SK-N-MC (cell line): ENCODE data around the gene NR3C1.
A peak's percentile ranks its signal among the peaks of the same experiment; 100 is the strongest.

ENCODE experiments used
- DNase-seq: peaks from one replicate; pipeline ENCODE4 v3.0.0-alpha.2; 2011; ENCODE audit warnings: low read depth, low spot score
- H3K27ac ChIP-seq: fragments of 200-600 bp; sonication (generic); 2 replicates; pipeline ENCODE4 v1.5.1; 2016; ENCODE audit warnings: mixed run types
- H3K36me3 ChIP-seq: fragments of 200-600 bp; sonication (generic); 2 replicates; pipeline ENCODE4 v1.6.1; 2017; ENCODE audit warnings: antibody characterized with exemption, low read length, mixed read lengths; ENCODE audit not compliant: insufficient read depth
- H3K4me3 ChIP-seq: fragments of 200-600 bp; sonication (generic); 2 replicates; pipeline ENCODE4 v1.5.1; 2016
- H3K9ac ChIP-seq: fragments of 200-600 bp; sonication (generic); 2 replicates; pipeline ENCODE4 v1.8.0; 2017; ENCODE audit warnings: mixed run types, mixed read lengths; ENCODE audit not compliant: insufficient read length
- H3K9me3 ChIP-seq: fragments of 200-600 bp; sonication (generic); 2 replicates; pipeline ENCODE4 v1.6.1; 2017; ENCODE audit warnings: low read depth, mild to moderate bottlenecking, antibody characterized with exemption, low read length, moderate library complexity, mixed read lengths
- EZH2 ChIP-seq: fragments of 200-600 bp; sonication (generic); IDR thresholded peaks from one replicate; pipeline ENCODE4 v1.6.1; 2017; ENCODE audit warnings: antibody characterized with exemption
- FOXP2 ChIP-seq: optimal IDR thresholded peaks from 2 replicates; pipeline ENCODE3; 2011; ENCODE audit warnings: mild to moderate bottlenecking, moderate library complexity; ENCODE audit not compliant: insufficient read depth; ENCODE audit errors: extremely low read length, control extremely low read depth
- POLR2AphosphoS5 ChIP-seq: IDR thresholded peaks from 2 replicates; pipeline ENCODE4 v1.6.1; 2012; ENCODE audit warnings: mild to moderate bottlenecking, low read depth, low read length, borderline replicate concordance

Gene NR3C1

DNA sequence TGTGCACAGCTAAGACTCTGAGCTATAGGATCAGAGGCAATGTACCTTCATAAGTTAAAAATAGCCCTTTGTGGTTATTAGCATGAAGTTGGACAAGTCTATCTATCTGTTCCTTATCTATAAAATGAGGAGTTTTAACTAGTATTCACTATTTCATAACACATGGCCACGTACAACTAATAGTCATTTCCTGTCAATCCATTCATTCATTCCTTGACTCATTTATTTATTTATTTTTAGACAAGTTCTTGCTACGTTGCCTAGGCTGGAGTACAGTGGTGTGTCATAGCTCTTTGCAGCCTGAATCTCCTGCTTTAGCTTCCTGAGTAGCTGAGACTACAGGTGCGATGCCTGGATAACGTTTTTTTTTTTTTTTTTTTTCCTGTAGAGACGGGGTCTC is 92.1 kb downstream of the NR3C1 start:
- TF ChIP-seq POLR2AphosphoS5 (no peak), EZH2 (no peak), FOXP2 (no peak)
- Histone ChIP-seq H3K9me3 (no peaks in the 10 kb centered on the region), H3K9ac (no peak overlapping the region), H3K27ac (no peak overlapping the region), H3K36me3 (0 out of 2 replicates have a peak, but pooled peaks cover 4% of the 10 kb centered on the region), H3K4me3 (no peak overlapping the region)
- no peak for DNase-seq

DNA sequence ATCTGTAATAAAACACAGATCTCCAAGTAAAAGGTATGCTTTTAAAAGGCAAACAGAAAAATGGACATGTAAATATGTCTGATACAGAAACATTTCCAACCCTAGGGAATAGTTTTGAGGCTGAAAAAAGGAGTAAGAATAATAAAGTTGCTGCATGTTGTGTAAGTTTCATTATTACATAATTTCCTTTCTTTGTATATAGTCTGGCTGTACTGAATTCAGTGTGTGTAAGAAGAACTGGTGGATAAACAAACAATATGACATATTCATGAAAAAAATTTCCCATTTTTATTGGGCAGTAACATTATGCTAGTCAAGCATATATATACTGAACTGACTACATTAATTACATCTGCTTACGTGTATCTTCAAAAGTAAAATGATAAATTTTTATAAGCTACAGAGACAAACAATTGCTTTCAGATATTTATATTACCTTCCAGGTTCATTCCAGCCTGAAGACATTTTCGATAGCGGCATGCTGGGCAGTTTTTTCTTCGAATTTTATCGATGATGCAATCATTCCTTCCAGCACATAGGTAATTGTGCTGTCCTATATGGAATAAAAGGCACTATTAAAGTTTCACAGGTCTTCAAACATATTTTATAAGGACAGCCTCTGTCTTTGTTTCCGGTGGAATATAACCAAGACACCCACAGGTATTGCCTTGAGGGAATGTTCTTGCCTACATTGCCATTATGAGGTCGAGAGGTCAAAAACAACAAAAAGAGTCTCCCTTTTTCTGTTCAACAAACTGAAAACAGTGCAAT is 93.6 kb downstream of the NR3C1 start:
- Histone ChIP-seq H3K9me3 (no peaks in the 10 kb centered on the region), H3K36me3 (peaks cover 9% of the 10 kb centered on the region; the same call in 1 of the 2 replicates), H3K4me3 (no peak overlapping the region), H3K27ac (0 out of 2 replicates have a peak overlapping the region, but pooled peaks have one; percentile 7), H3K9ac (no peak overlapping the region)
- no peak for TF ChIP-seq FOXP2
- TF ChIP-seq EZH2 = no peak
- TF ChIP-seq POLR2AphosphoS5 = no peak
- no peak for DNase-seq

DNA sequence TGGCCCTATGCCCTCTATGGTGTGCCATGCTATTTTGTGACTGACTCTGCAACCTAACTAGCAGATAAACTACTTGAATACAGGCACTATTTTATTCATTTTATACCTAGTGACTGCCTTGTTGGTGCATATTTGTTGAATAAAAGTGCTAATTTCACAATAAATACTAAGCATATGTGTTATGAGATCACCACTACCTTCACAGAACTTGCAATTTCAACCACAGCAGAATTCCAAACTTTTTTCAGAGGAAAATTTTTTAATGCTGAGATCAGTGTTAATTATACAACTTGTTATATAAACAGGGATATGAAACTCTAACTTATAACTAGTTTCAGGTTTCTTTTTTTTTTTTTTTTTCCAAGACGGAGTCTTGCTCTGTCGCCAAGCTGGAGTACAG is 94.8 kb downstream of the NR3C1 start:
- Histone ChIP-seq H3K9ac (no peak overlapping the region), H3K36me3 (peaks cover 11% of the 10 kb centered on the region; the same call in 1 of the 2 replicates), H3K9me3 (no peaks in the 10 kb centered on the region), H3K4me3 (no peak overlapping the region), H3K27ac (no peak overlapping the region)
- TF ChIP-seq POLR2AphosphoS5 (no peak), FOXP2 (no peak), EZH2 (no peak)
- DNase-seq = no peak

DNA sequence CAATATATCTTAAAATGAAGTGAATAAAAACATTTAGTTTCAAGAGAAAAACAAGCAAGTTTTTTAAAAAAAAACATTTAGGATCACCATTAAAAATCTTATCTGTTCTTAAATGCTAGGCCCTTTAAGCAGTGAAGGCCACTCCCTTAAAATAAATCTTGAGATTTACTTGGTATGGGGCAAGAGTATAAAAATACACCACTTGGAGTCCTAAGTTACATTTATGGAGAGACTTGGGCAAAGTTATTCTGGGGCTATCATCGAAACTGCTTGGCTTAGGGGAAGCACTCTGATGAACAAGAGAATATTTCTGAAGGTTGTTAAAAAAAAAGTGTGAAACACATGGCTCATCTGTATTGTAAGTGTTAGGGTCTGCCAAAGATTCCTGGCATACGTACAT is 97.4 kb downstream of the NR3C1 start:
- Histone ChIP-seq H3K9me3 (no peaks in the 10 kb centered on the region), H3K4me3 (no peak overlapping the region), H3K36me3 (peaks cover 12% of the 10 kb centered on the region; the same call in 1 of the 2 replicates), H3K9ac (no peak overlapping the region), H3K27ac (no peak overlapping the region)
- no peak for TF ChIP-seq POLR2AphosphoS5
- no peak for TF ChIP-seq FOXP2
- no peak for TF ChIP-seq EZH2
- no peak for DNase-seq

DNA sequence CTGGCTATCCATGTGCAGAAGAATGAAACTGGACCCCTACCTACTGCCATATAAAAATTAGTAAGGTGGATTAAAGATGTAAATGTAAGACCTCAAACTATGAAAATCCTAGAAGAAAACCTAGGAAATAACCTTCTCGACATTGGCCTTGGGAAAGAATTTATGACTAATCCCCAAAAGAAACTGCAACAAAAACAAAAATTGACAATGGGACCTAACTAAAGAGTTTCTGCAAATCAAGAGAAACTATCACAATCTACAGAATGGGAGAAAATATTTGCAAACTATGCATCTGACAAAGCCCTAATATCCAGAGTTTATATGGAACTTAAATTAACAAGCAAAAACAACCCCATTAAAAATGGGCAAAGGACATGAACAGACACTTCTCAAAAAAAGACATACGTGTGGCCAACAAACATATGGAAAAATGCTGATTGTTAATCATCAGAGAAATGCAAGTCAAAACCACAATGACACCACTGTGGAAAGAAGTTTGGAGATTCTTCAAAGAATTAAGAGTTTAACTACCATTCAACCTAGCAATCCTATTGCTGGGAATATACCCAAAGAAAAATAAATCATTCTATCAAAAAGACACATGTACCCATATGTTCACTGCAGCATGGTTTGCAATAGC is 98.5 kb downstream of the NR3C1 start:
- Histone ChIP-seq H3K9ac (no peak overlapping the region), H3K4me3 (no peak overlapping the region), H3K27ac (no peak overlapping the region), H3K9me3 (no peaks in the 10 kb centered on the region), H3K36me3 (peaks cover 12% of the 10 kb centered on the region; the same call in 1 of the 2 replicates)
- no peak for TF ChIP-seq POLR2AphosphoS5
- TF ChIP-seq FOXP2 = no peak
- no peak for TF ChIP-seq EZH2
- no peak for DNase-seq

DNA sequence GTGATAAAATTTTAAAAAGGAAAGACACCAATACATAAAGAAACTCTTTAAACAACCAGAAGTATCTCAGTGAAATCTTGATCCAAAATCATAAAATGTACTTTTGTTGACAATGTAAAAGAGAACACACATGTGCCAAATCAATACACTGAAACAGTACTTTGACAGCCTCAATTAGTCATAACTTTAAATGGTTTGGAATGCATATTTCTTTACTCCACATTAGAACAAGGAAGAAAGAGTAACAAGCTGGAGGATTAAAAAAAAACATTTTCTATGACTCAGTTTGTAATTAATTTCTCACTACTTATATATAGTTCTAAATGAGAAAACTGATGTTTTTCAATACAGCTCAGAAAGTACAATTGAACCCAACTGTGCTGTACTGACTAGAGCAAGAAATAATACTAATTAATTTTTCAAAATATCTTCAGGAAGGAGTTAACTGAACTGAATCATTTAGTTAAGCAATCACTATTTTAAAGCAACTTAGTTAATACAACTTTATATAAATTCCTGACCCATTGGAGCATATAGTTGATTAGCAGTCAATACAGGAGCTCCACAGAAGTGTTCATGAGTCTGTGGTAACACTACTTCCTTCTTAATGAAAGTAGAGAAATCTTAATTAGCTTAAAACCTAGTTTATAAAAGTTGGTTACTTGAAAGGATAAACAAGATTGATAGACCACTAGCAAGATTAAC is 101.0 kb downstream of the NR3C1 start:
- no peaks in the 10 kb centered on the region for H3K9me3 ChIP-seq
- no peak overlapping the region for H3K9ac ChIP-seq
- DNase-seq = no peak
- TF ChIP-seq FOXP2 (no peak), POLR2AphosphoS5 (no peak), EZH2 (no peak)
- peaks cover 8% of the 10 kb centered on the region; the same call in 1 of the 2 replicates for H3K36me3 ChIP-seq
- no peak overlapping the region for H3K27ac ChIP-seq
- no peak overlapping the region for H3K4me3 ChIP-seq

DNA sequence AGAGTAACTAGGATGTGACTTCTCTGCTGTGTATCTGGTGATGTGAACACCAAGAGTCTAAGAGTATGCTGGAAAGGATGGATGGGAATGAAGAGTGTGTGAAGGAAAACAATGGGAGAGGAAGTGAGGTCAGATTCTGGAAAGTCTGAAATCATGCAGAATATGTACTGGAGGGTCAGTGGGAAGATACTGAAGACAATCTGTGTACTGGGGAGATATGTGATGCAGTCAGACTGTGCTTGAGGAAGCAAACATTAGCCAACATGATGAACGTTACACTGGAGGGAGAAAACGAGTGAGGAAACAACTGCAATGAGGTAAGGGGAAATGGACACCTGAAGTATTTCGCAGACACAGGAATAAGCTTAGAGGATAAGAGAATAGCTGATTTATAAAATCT is 105.7 kb downstream of the NR3C1 start:
- no peak for DNase-seq
- H3K27ac ChIP-seq = no peak overlapping the region
- TF ChIP-seq EZH2 (no peak), FOXP2 (no peak), POLR2AphosphoS5 (no peak)
- H3K9ac ChIP-seq = no peak overlapping the region
- H3K36me3 ChIP-seq = peaks cover 8% of the 10 kb centered on the region
- no peaks in the 10 kb centered on the region for H3K9me3 ChIP-seq
- no peak overlapping the region for H3K4me3 ChIP-seq

DNA sequence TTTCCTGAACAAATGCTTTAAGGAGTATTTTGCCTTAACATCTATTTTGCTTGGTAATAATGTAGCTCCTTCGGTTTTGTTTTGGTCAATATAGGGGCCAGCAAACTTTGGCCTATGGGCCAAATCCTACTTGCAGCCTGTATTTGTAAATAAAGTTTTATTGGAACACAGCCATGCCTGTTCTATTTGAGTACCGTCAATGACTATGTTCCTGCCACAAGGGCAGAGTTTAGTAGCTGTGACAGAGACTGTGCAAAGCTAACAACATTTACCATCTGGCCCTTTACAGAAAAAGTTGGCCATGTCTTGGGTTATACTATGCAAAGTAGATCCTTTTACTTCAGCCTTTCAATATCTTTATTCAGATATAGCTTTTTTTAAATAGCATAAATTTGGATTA is 113.4 kb downstream of the NR3C1 start:
- no peak for TF ChIP-seq FOXP2
- no peak for TF ChIP-seq POLR2AphosphoS5
- TF ChIP-seq EZH2 = no peak
- peaks cover 8% of the 10 kb centered on the region for H3K36me3 ChIP-seq
- DNase-seq = no peak
- no peaks in the 10 kb centered on the region for H3K9me3 ChIP-seq
- no peak overlapping the region for H3K4me3 ChIP-seq
- no peak overlapping the region for H3K27ac ChIP-seq
- no peak overlapping the region for H3K9ac ChIP-seq
